ENCODE results near the gene SLC1A3.

SLC1A3 gene

DNA sequence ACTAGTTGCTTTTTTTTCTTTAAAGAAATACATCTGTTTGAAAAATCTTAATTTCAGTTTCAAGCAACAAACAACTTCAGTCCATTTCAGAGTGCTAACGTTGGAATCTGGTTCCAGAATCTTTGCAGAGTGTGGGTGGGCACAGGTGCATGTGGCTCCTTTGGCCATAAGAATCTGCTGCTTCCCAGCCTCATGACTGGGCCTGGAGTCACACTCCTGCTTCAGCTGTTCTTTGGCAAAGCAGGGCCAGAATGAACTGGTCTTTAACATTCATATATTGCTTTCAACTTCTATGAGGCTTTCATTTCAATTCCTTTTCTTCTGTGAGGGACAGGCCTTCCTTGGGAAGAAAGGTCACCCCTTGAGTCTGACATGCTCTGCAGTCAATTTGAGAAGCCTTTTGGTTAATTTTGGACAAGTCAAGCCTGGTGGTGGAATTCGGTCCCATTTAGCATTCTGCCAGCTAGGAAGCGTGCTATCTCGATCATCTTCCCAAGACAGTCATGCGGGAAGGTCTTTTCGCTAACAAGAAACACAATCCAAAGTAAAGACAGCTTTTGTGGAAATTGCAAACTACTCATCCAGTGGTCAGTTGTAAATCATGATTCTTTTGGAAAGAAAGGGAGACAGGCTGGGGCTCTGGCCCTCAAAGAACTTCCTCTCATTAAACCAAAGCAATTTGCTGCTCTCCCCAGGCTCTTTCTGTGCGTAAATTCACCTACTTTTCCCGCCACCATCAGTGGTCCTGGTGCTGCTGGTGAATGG, 55.2 kb downstream of the SLC1A3 start:
- no peak overlapping the region for H3K27ac ChIP-seq (ENCODE audit: low read length)
- no peaks in the 10 kb centered on the region for H3K36me3 ChIP-seq (ENCODE audit: control insufficient read depth in 1 of 2, insufficient read depth in 2 of 2, low read length in 2 of 2)
- H3K27me3 ChIP-seq (ENCODE audit: low read depth, low read length): no peaks in the 10 kb centered on the region
- H3K4me3 ChIP-seq (ENCODE audit: low read depth in 1 of 2, low read length in 2 of 2): no peak overlapping the region
- peaks cover 0 to 7% of the 10 kb centered on the region in 2 donors for H3K4me1 ChIP-seq (ENCODE audit: control insufficient read depth in 1 of 2, insufficient read depth in 2 of 2, low read length in 2 of 2)
- no peaks in the 10 kb centered on the region for H3K9me3 ChIP-seq (ENCODE audit: control insufficient read depth in 1 of 2, low read length in 2 of 2)

DNA sequence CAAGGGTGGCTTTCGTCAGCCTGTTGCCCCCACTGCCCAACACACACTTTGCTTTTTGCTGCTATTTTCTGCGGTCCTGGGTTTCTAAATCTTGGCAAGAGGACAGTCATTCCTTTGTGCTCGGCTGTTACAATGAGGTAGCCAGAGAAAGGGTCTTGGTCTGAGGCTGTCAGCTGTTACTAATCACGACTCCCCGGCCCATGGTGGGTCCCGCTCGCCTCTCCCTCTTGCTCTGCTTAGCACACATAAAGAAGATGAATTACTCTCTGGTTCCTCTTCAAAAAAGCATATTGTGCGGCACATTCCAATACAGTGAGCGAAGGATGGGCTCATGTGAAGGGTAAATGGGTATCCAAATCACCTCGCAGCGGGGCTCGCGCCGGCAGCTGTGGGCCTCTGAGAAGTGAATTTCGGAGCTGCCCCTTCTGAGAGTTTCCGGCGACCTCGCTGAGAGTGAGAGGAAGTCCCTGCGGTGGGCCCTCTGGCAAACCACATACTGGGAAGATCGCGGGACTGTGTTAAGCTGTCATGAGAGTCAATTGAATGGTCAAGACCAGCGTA, 56.0 kb downstream of the SLC1A3 start:
- Histone ChIP-seq H3K36me3 (ENCODE audit: control insufficient read depth in 1 of 2, insufficient read depth in 2 of 2, low read length in 2 of 2) (no peaks in the 10 kb centered on the region), H3K4me1 (ENCODE audit: control insufficient read depth in 1 of 2, insufficient read depth in 2 of 2, low read length in 2 of 2) (peaks cover 0 to 7% of the 10 kb centered on the region in 2 donors), H3K9me3 (ENCODE audit: control insufficient read depth in 1 of 2, low read length in 2 of 2) (no peaks in the 10 kb centered on the region), H3K4me3 (ENCODE audit: low read depth in 1 of 2, low read length in 2 of 2) (no peak overlapping the region), H3K27ac (ENCODE audit: low read length) (no peak overlapping the region), H3K27me3 (ENCODE audit: low read depth, low read length) (no peaks in the 10 kb centered on the region)

DNA sequence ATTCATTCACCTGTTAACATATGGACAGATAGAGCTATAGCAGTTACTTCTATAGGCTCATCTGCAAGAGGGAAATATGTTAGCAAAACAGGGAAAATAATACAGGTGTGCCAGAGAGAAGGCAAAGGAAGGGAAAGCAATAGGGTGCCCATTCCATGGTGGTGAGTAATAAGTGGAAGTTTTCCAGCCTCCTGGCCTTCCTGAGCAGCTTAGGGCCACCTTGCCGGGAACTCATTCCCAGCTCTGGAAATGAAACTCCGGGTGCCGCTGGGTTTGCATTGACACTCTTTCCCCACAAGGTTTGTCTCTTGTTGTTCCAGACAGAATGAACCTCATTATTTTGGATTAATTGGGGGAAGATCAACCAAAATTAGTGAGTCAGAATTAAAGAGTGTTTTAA, 58.4 kb downstream of the SLC1A3 start:
- H3K4me3 ChIP-seq (ENCODE audit: low read depth in 1 of 2, low read length in 2 of 2): no peak overlapping the region
- no peaks in the 10 kb centered on the region for H3K36me3 ChIP-seq (ENCODE audit: control insufficient read depth in 1 of 2, insufficient read depth in 2 of 2, low read length in 2 of 2)
- no peaks in the 10 kb centered on the region for H3K27me3 ChIP-seq (ENCODE audit: low read depth, low read length)
- H3K4me1 ChIP-seq (ENCODE audit: control insufficient read depth in 1 of 2, insufficient read depth in 2 of 2, low read length in 2 of 2): no peaks in the 10 kb centered on the region
- H3K27ac ChIP-seq (ENCODE audit: low read length): no peak overlapping the region
- no peaks in the 10 kb centered on the region for H3K9me3 ChIP-seq (ENCODE audit: control insufficient read depth in 1 of 2, low read length in 2 of 2)

DNA sequence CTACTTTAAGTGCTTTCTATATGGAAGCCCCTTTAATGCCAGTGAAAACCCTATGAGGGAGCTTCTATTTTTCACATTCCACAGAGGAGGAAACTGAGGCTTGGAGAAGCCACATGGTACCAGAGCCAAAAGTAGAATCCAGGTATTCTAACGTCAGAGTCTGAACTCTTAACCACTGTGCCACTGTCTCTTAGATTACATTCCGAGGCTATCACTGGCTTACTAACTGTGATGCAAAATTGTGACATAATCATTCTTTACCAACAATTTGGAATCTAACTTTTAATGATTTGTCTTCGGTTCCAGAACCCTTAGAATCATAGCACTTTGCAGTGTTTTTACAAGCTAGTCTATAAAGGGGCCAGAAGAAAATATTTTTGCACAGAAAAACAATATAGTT, 59.2 kb downstream of the SLC1A3 start:
- H3K9me3 ChIP-seq (ENCODE audit: control insufficient read depth in 1 of 2, low read length in 2 of 2): no peaks in the 10 kb centered on the region
- no peak overlapping the region for H3K4me3 ChIP-seq (ENCODE audit: low read depth in 1 of 2, low read length in 2 of 2)
- no peaks in the 10 kb centered on the region for H3K36me3 ChIP-seq (ENCODE audit: control insufficient read depth in 1 of 2, insufficient read depth in 2 of 2, low read length in 2 of 2)
- no peaks in the 10 kb centered on the region for H3K4me1 ChIP-seq (ENCODE audit: control insufficient read depth in 1 of 2, insufficient read depth in 2 of 2, low read length in 2 of 2)
- H3K27ac ChIP-seq (ENCODE audit: low read length): no peak overlapping the region
- H3K27me3 ChIP-seq (ENCODE audit: low read depth, low read length): no peaks in the 10 kb centered on the region

DNA sequence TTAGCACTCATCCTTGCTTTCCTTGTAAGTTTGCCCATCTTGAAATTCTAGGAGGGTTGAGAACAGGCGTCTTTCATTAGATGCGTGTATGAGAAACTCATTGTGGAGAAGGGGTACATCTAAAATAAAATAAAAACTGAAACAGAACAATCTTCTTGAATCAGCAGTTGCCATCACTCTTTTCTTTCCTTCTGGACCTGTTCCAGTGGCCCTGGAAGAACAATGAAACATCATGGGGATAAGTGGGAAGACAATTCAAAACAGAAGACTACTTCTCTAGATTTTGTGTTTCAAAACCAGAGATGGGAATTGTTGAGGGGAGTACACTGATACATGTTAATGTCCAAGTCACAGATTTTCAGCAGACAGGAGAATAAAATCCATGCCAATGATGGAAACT, 59.9 kb downstream of the SLC1A3 start:
- H3K36me3 ChIP-seq (ENCODE audit: control insufficient read depth in 1 of 2, insufficient read depth in 2 of 2, low read length in 2 of 2): no peaks in the 10 kb centered on the region
- no peaks in the 10 kb centered on the region for H3K9me3 ChIP-seq (ENCODE audit: control insufficient read depth in 1 of 2, low read length in 2 of 2)
- no peak overlapping the region for H3K4me3 ChIP-seq (ENCODE audit: low read depth in 1 of 2, low read length in 2 of 2)
- H3K27me3 ChIP-seq (ENCODE audit: low read depth, low read length): no peaks in the 10 kb centered on the region
- no peaks in the 10 kb centered on the region for H3K4me1 ChIP-seq (ENCODE audit: control insufficient read depth in 1 of 2, insufficient read depth in 2 of 2, low read length in 2 of 2)
- H3K27ac ChIP-seq (ENCODE audit: low read length): no peak overlapping the region

DNA sequence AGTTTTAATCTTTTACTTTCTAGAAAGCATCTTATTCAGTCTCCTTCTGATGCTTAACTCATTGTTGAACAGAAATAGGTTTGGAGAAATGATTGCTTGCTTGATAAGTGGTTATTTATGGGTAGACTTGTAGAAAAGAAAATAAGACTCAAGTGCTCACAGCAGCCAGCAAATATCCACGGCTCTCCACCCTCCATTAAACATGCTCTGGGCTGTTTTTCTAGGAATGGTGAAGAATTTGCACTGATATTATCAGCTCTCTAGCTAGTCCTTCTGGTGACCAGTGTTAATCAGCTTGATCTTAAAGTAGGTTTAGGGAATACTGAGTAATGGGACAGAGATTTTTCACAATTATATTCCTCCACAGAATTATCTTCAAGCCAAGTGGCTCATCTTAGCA, 60.6 kb downstream of the SLC1A3 start:
- H3K4me1 ChIP-seq (ENCODE audit: control insufficient read depth in 1 of 2, insufficient read depth in 2 of 2, low read length in 2 of 2): no peaks in the 10 kb centered on the region
- H3K4me3 ChIP-seq (ENCODE audit: low read depth in 1 of 2, low read length in 2 of 2): no peak overlapping the region
- H3K27ac ChIP-seq (ENCODE audit: low read length): no peak overlapping the region
- no peaks in the 10 kb centered on the region for H3K36me3 ChIP-seq (ENCODE audit: control insufficient read depth in 1 of 2, insufficient read depth in 2 of 2, low read length in 2 of 2)
- H3K9me3 ChIP-seq (ENCODE audit: control insufficient read depth in 1 of 2, low read length in 2 of 2): no peaks in the 10 kb centered on the region
- no peaks in the 10 kb centered on the region for H3K27me3 ChIP-seq (ENCODE audit: low read depth, low read length)

DNA sequence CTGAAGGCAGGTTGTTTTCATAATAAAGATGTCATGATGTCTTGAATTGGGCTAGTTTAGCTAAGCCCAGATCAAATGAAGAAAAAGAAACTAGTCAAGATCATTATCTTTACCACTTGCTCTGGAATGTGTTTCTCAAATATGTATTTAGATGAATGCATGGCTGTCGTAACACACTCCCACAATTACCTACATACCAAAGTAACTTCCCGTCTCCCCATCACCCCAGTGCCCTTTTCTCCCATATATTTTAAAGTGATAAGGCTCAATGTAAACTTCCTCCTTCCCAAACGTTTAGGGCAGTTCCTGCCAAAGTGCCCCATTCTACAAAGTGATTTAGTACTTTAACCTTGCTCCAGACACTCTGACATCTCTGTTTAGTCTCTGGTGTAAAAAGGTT, 61.4 kb downstream of the SLC1A3 start:
- no peak overlapping the region for H3K27ac ChIP-seq (ENCODE audit: low read length)
- no peak overlapping the region for H3K4me3 ChIP-seq (ENCODE audit: low read depth in 1 of 2, low read length in 2 of 2)

DNA sequence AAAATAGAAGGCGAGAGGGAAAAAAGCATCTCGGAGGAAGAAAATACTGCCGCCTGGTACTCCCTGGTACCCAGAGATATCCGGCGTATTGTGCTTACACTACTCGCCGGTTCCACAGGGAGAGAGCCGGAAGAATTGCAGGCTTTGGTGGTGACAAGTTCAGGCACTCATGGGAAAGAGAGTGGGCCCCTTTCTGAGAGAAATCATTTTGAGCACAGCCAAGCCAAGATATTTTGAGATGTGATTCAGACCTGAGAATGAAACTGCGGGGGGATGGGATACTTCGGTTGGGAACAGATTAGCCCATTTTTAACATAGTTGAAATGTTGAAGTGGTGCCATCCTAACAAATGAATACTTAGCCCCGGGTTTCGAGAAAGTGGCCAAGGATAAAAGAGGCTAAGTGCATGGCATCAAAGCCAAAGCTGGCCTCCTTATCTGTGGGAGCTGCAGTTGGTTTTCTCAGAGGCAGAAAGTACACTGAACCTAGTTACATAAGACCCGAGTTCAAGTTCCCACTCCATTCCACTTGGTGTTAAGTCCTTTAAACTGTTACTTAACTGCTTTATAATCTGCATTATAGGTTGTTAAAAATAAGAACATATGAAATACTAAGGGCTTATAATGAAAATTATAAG, 62.7 kb downstream of the SLC1A3 start:
- Histone ChIP-seq H3K27ac (ENCODE audit: low read length) (no peak overlapping the region), H3K4me1 (ENCODE audit: control insufficient read depth in 1 of 2, insufficient read depth in 2 of 2, low read length in 2 of 2) (no peaks in the 10 kb centered on the region), H3K4me3 (ENCODE audit: low read depth in 1 of 2, low read length in 2 of 2) (no peak overlapping the region), H3K9me3 (ENCODE audit: control insufficient read depth in 1 of 2, low read length in 2 of 2) (no peaks in the 10 kb centered on the region), H3K36me3 (ENCODE audit: control insufficient read depth in 1 of 2, insufficient read depth in 2 of 2, low read length in 2 of 2) (no peaks in the 10 kb centered on the region), H3K27me3 (ENCODE audit: low read depth, low read length) (no peaks in the 10 kb centered on the region)

More for the DNA sequence above, 61.4 kb downstream of the SLC1A3 start:
- H3K36me3 ChIP-seq (ENCODE audit: control insufficient read depth in 1 of 2, insufficient read depth in 2 of 2, low read length in 2 of 2): no peaks in the 10 kb centered on the region
- no peaks in the 10 kb centered on the region for H3K27me3 ChIP-seq (ENCODE audit: low read depth, low read length)
- no peaks in the 10 kb centered on the region for H3K4me1 ChIP-seq (ENCODE audit: control insufficient read depth in 1 of 2, insufficient read depth in 2 of 2, low read length in 2 of 2)
- H3K9me3 ChIP-seq (ENCODE audit: control insufficient read depth in 1 of 2, low read length in 2 of 2): no peaks in the 10 kb centered on the region

DNA sequence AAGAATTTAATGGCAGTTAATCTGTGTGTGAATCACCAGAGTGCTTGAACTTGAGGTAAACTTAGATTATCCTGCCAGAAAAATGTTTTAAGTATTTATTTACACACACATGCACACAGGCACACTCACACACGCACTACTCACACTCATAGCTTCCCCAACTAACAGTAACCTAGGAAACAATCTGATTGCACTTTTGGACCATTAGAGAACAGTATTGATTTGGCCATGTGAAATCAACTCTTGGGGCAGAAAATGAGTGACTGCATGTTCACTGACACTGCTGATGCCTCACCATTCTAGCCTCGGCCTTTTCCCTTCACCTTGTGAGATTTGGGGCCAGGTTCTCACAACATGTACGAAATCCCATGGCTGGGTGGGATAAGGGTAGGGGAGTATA, 64.1 kb downstream of the SLC1A3 start:
- no peaks in the 10 kb centered on the region for H3K9me3 ChIP-seq (ENCODE audit: control insufficient read depth in 1 of 2, low read length in 2 of 2)
- no peaks in the 10 kb centered on the region for H3K4me1 ChIP-seq (ENCODE audit: control insufficient read depth in 1 of 2, insufficient read depth in 2 of 2, low read length in 2 of 2)
- H3K36me3 ChIP-seq (ENCODE audit: control insufficient read depth in 1 of 2, insufficient read depth in 2 of 2, low read length in 2 of 2): no peaks in the 10 kb centered on the region
- no peak overlapping the region for H3K4me3 ChIP-seq (ENCODE audit: low read depth in 1 of 2, low read length in 2 of 2)
- no peak overlapping the region for H3K27ac ChIP-seq (ENCODE audit: low read length)
- no peaks in the 10 kb centered on the region for H3K27me3 ChIP-seq (ENCODE audit: low read depth, low read length)

DNA sequence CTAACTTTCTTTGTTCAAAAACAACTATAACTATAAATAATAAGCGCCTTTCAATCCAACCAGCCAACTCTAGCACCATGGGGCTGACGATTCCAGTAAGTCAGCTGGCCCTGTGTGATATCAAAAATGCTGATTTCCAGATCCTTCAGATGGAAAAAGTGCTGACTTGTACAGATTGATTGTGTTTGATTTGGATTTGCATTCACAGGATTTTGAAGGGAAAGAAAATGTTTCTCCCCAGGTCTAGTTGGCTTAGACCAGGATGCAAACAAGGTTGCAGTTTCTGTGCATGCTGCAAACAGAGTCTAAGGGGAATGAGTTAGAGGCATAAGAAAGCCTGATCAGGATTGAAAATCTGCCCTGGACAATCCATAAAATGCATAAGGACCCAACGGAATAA, 68.9 kb downstream of the SLC1A3 start:
- no peaks in the 10 kb centered on the region for H3K9me3 ChIP-seq (ENCODE audit: control insufficient read depth in 1 of 2, low read length in 2 of 2)
- no peaks in the 10 kb centered on the region for H3K36me3 ChIP-seq (ENCODE audit: control insufficient read depth in 1 of 2, insufficient read depth in 2 of 2, low read length in 2 of 2)
- H3K4me3 ChIP-seq (ENCODE audit: low read depth in 1 of 2, low read length in 2 of 2): no peak overlapping the region
- no peaks in the 10 kb centered on the region for H3K4me1 ChIP-seq (ENCODE audit: control insufficient read depth in 1 of 2, insufficient read depth in 2 of 2, low read length in 2 of 2)
- no peaks in the 10 kb centered on the region for H3K27me3 ChIP-seq (ENCODE audit: low read depth, low read length)
- H3K27ac ChIP-seq (ENCODE audit: low read length): no peak overlapping the region

DNA sequence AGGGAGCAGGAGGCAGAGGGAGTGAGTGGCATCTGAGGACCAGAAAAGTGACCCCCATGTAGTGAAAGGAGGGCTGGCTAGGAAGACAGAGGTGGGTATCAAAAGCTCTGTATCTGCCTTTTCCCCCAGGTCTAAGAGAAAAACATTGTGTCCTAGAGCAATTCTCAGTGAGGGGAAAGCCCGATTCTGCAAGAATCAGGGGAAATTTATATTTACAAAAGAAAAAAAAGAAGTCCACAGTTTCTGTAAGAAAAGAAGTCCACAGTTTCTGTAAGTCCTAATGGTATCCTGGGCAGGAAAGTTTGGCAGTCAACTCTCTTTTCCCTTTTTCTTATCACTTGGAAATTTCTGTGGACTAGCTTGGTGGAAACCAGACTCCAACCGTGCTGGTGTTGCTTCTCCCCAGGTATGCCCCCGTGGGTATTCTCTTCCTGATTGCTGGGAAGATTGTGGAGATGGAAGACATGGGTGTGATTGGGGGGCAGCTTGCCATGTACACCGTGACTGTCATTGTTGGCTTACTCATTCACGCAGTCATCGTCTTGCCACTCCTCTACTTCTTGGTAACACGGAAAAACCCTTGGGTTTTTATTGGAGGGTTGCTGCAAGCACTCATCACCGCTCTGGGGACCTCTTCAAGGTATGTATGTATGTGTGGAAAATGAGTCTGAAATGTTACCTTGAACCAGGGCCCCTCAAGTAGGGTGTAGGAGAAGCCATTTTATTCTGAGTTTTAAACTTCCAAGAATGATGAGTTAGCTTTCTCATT, 73.0 kb downstream of the SLC1A3 start:
- no peak overlapping the region for H3K4me3 ChIP-seq (ENCODE audit: low read depth in 1 of 2, low read length in 2 of 2)
- H3K27ac ChIP-seq (ENCODE audit: low read length): no peak overlapping the region
- H3K27me3 ChIP-seq (ENCODE audit: low read depth, low read length): no peaks in the 10 kb centered on the region
- H3K36me3 ChIP-seq (ENCODE audit: control insufficient read depth in 1 of 2, insufficient read depth in 2 of 2, low read length in 2 of 2): no peaks in the 10 kb centered on the region
- no peaks in the 10 kb centered on the region for H3K9me3 ChIP-seq (ENCODE audit: control insufficient read depth in 1 of 2, low read length in 2 of 2)
- H3K4me1 ChIP-seq (ENCODE audit: control insufficient read depth in 1 of 2, insufficient read depth in 2 of 2, low read length in 2 of 2): no peaks in the 10 kb centered on the region
